ENCODE measurements around the gene MUC5AC.

The MUC5AC gene

GRCh38 chr11:1175461-1176223, 17.9 kb downstream of the MUC5AC start:
- Histone ChIP-seq H3K27ac (ENCODE audit: low read depth, low read length) (no peak overlapping the region), H3K79me2 (ENCODE audit: control insufficient read depth, insufficient read depth, low read length, unreplicated experiment) (no peaks in the 10 kb centered on the region), H2AFZ (ENCODE audit: low read length, unreplicated experiment) (no peak overlapping the region), H3K27me3 (ENCODE audit: insufficient read depth, low read length) (no peaks in the 10 kb centered on the region), H3K4me3 (ENCODE audit: low read depth, low read length) (no peak overlapping the region), H3K4me1 (ENCODE audit: control insufficient read depth, insufficient read depth, low read length, unreplicated experiment) (no peaks in the 10 kb centered on the region), H3K36me3 (ENCODE audit: insufficient read depth, low read length) (no peaks in the 10 kb centered on the region)

GRCh38 chr11:1176224-1177019, 18.7 kb downstream of the MUC5AC start:
- H3K79me2 ChIP-seq (ENCODE audit: control insufficient read depth, insufficient read depth, low read length, unreplicated experiment) = no peaks in the 10 kb centered on the region
- H3K36me3 ChIP-seq (ENCODE audit: insufficient read depth, low read length) = no peaks in the 10 kb centered on the region
- H3K27ac ChIP-seq (ENCODE audit: low read depth, low read length) = no peak overlapping the region
- H2AFZ ChIP-seq (ENCODE audit: low read length, unreplicated experiment) = no peak overlapping the region
- no peak overlapping the region for H3K4me3 ChIP-seq (ENCODE audit: low read depth, low read length)
- no peaks in the 10 kb centered on the region for H3K27me3 ChIP-seq (ENCODE audit: insufficient read depth, low read length)
- no peaks in the 10 kb centered on the region for H3K4me1 ChIP-seq (ENCODE audit: control insufficient read depth, insufficient read depth, low read length, unreplicated experiment)

DNA sequence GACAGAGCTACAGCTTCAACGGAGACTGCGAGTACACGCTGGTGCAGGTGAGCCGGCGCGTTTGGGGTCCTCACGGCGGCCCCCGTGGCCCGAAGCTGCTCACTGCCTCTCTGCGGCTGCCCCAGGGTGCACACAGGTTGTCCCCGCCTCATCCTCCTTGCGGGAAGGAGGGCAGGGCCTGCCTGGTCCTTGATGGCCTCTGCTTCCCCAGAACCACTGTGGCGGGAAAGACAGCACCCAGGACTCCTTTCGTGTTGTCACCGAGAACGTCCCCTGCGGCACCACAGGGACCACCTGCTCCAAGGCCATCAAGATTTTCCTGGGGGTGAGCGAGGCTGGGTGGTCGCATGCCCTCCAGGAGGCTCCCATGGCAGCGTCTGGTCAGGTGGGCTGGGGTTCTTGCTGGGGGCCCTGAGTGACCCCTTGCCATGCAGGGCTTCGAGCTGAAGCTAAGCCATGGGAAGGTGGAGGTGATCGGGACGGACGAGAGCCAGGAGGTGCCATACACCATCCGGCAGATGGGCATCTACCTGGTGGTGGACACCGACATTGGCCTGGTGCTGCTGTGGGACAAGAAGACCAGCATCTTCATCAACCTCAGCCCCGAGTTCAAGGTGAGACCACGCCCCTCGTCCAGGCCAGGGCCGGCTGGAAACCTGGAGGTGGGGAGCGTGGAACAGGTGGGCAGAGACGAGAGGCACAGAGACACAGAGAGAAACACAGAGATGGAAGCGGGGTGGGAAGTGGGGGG, 19.4 kb downstream of the MUC5AC start:
- Histone ChIP-seq H3K36me3 (ENCODE audit: insufficient read depth, low read length) (no peaks in the 10 kb centered on the region), H2AFZ (ENCODE audit: low read length, unreplicated experiment) (no peak overlapping the region), H3K27me3 (ENCODE audit: insufficient read depth, low read length) (no peaks in the 10 kb centered on the region), H3K27ac (ENCODE audit: low read depth, low read length) (no peak overlapping the region), H3K4me3 (ENCODE audit: low read depth, low read length) (no peak overlapping the region), H3K4me1 (ENCODE audit: control insufficient read depth, insufficient read depth, low read length, unreplicated experiment) (no peaks in the 10 kb centered on the region), H3K79me2 (ENCODE audit: control insufficient read depth, insufficient read depth, low read length, unreplicated experiment) (no peaks in the 10 kb centered on the region)

GRCh38 chr11:1177771-1178090, 20.0 kb downstream of the MUC5AC start:
- Histone ChIP-seq H3K27me3 (ENCODE audit: insufficient read depth, low read length) (no peaks in the 10 kb centered on the region), H2AFZ (ENCODE audit: low read length, unreplicated experiment) (no peak overlapping the region), H3K36me3 (ENCODE audit: insufficient read depth, low read length) (no peaks in the 10 kb centered on the region), H3K4me1 (ENCODE audit: control insufficient read depth, insufficient read depth, low read length, unreplicated experiment) (no peaks in the 10 kb centered on the region), H3K79me2 (ENCODE audit: control insufficient read depth, insufficient read depth, low read length, unreplicated experiment) (no peaks in the 10 kb centered on the region), H3K4me3 (ENCODE audit: low read depth, low read length) (no peak overlapping the region), H3K27ac (ENCODE audit: low read depth, low read length) (no peak overlapping the region)

DNA sequence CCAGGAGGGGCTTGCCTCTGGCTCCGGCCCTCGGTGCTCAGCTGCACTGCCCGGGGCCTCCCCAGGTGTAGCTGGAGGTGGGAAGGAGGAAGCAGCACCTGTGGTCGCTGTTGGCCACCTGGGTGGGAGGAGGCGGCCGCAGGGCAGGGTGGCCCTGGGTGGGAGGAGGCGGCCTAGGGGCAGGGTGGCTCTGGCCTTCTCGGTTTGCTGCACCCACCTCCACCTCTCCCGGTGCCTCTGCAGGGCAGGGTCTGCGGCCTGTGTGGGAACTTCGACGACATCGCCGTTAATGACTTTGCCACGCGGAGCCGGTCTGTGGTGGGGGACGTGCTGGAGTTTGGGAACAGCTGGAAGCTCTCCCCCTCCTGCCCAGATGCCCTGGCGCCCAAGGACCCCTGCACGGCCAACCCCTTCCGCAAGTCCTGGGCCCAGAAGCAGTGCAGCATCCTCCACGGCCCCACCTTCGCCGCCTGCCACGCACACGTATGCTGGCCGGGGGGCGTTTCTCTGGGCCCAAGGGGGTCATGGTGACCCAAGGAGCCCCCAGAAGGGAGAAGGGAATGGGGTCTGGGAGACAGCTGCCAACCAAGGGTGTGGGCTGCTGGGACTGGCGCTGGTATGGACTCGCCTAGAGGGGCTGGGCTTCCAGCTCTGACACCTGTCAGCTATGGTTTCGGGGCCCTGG, 20.6 kb downstream of the MUC5AC start:
- no peak overlapping the region for H3K27ac ChIP-seq (ENCODE audit: low read depth, low read length)
- H3K79me2 ChIP-seq (ENCODE audit: control insufficient read depth, insufficient read depth, low read length, unreplicated experiment) = no peaks in the 10 kb centered on the region
- H3K4me1 ChIP-seq (ENCODE audit: control insufficient read depth, insufficient read depth, low read length, unreplicated experiment) = no peaks in the 10 kb centered on the region
- no peak overlapping the region for H2AFZ ChIP-seq (ENCODE audit: low read length, unreplicated experiment)
- no peaks in the 10 kb centered on the region for H3K36me3 ChIP-seq (ENCODE audit: insufficient read depth, low read length)
- no peak overlapping the region for H3K4me3 ChIP-seq (ENCODE audit: low read depth, low read length)
- H3K27me3 ChIP-seq (ENCODE audit: insufficient read depth, low read length) = no peaks in the 10 kb centered on the region

DNA sequence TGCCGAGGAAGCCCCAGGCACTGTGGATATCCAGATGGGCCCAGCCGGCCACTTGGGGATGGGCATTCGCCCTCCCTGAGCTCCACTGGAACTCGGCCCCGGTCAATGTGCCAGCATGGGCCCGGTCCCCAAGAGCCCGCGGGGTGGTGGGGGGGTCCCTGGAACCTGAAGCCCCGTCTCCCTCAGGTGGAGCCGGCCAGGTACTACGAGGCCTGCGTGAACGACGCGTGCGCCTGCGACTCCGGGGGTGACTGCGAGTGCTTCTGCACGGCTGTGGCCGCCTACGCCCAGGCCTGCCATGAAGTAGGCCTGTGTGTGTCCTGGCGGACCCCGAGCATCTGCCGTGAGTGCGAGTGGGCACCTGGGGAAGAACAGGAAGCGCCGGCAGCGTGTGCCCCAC, 21.2 kb downstream of the MUC5AC start:
- no peaks in the 10 kb centered on the region for H3K79me2 ChIP-seq (ENCODE audit: control insufficient read depth, insufficient read depth, low read length, unreplicated experiment)
- no peaks in the 10 kb centered on the region for H3K4me1 ChIP-seq (ENCODE audit: control insufficient read depth, insufficient read depth, low read length, unreplicated experiment)
- no peak overlapping the region for H3K4me3 ChIP-seq (ENCODE audit: low read depth, low read length)
- H3K36me3 ChIP-seq (ENCODE audit: insufficient read depth, low read length) = no peaks in the 10 kb centered on the region
- H3K27ac ChIP-seq (ENCODE audit: low read depth, low read length) = no peak overlapping the region
- no peaks in the 10 kb centered on the region for H3K27me3 ChIP-seq (ENCODE audit: insufficient read depth, low read length)
- no peak overlapping the region for H2AFZ ChIP-seq (ENCODE audit: low read length, unreplicated experiment)

- Histone ChIP-seq H3K4me1 (ENCODE audit: control insufficient read depth, insufficient read depth, low read length, unreplicated experiment) (no peaks in the 10 kb centered on the region), H3K27me3 (ENCODE audit: insufficient read depth, low read length) (no peaks in the 10 kb centered on the region), H2AFZ (ENCODE audit: low read length, unreplicated experiment) (no peak overlapping the region)
Observed at GRCh38 chr11:1179641-1180040, 21.9 kb downstream of the MUC5AC start.

GRCh38 chr11:1180171-1180570, 22.4 kb downstream of the MUC5AC start:
- Histone ChIP-seq H3K79me2 (ENCODE audit: control insufficient read depth, insufficient read depth, low read length, unreplicated experiment) (no peaks in the 10 kb centered on the region), H3K4me3 (ENCODE audit: low read depth, low read length) (no peak overlapping the region), H3K4me1 (ENCODE audit: control insufficient read depth, insufficient read depth, low read length, unreplicated experiment) (no peaks in the 10 kb centered on the region), H3K27ac (ENCODE audit: low read depth, low read length) (no peak overlapping the region), H3K27me3 (ENCODE audit: insufficient read depth, low read length) (no peaks in the 10 kb centered on the region), H3K36me3 (ENCODE audit: insufficient read depth, low read length) (no peaks in the 10 kb centered on the region), H2AFZ (ENCODE audit: low read length, unreplicated experiment) (no peak overlapping the region)

More at GRCh38 chr11:1179641-1180040, 21.9 kb downstream of the MUC5AC start:
- no peak overlapping the region for H3K27ac ChIP-seq (ENCODE audit: low read depth, low read length)
- H3K4me3 ChIP-seq (ENCODE audit: low read depth, low read length) = no peak overlapping the region
- H3K79me2 ChIP-seq (ENCODE audit: control insufficient read depth, insufficient read depth, low read length, unreplicated experiment) = no peaks in the 10 kb centered on the region
- H3K36me3 ChIP-seq (ENCODE audit: insufficient read depth, low read length) = no peaks in the 10 kb centered on the region

DNA sequence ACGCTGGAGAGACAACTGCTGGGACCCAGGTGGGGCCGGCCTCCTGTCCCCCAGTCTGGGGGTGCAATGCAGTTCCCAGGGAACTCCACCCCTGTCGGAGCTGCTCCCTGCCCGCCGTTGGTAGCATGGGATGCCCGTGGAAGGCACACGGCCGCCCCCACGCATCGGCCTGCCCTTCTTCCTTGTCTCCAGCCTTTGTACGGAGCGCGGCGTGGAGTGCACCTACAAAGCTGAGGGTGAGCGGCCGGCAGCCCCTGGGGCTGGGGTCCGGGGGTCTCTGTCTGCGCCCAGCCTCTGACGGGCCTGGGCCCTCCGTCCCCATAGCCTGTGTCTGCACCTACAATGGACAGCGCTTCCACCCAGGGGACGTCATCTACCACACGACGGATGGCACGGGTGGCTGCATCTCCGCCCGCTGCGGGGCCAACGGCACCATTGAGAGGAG, 23.2 kb downstream of the MUC5AC start:
- Histone ChIP-seq H3K27ac (ENCODE audit: low read depth, low read length) (no peak overlapping the region), H3K4me3 (ENCODE audit: low read depth, low read length) (no peak overlapping the region), H3K36me3 (ENCODE audit: insufficient read depth, low read length) (no peaks in the 10 kb centered on the region), H3K4me1 (ENCODE audit: control insufficient read depth, insufficient read depth, low read length, unreplicated experiment) (no peaks in the 10 kb centered on the region), H3K79me2 (ENCODE audit: control insufficient read depth, insufficient read depth, low read length, unreplicated experiment) (no peaks in the 10 kb centered on the region), H3K27me3 (ENCODE audit: insufficient read depth, low read length) (no peaks in the 10 kb centered on the region), H2AFZ (ENCODE audit: low read length, unreplicated experiment) (no peak overlapping the region)

- no peaks in the 10 kb centered on the region for H3K27me3 ChIP-seq (ENCODE audit: insufficient read depth, low read length)
- H3K36me3 ChIP-seq (ENCODE audit: insufficient read depth, low read length) = no peaks in the 10 kb centered on the region
- H3K4me1 ChIP-seq (ENCODE audit: control insufficient read depth, insufficient read depth, low read length, unreplicated experiment) = no peaks in the 10 kb centered on the region
- H3K4me3 ChIP-seq (ENCODE audit: low read depth, low read length) = no peak overlapping the region
- no peak overlapping the region for H2AFZ ChIP-seq (ENCODE audit: low read length, unreplicated experiment)
- H3K79me2 ChIP-seq (ENCODE audit: control insufficient read depth, insufficient read depth, low read length, unreplicated experiment) = no peaks in the 10 kb centered on the region
- no peak overlapping the region for H3K27ac ChIP-seq (ENCODE audit: low read depth, low read length)
Observed at GRCh38 chr11:1181420-1181819, 23.7 kb downstream of the MUC5AC start.
